ENCODE measurements around the gene ANKRD10.

DNA sequence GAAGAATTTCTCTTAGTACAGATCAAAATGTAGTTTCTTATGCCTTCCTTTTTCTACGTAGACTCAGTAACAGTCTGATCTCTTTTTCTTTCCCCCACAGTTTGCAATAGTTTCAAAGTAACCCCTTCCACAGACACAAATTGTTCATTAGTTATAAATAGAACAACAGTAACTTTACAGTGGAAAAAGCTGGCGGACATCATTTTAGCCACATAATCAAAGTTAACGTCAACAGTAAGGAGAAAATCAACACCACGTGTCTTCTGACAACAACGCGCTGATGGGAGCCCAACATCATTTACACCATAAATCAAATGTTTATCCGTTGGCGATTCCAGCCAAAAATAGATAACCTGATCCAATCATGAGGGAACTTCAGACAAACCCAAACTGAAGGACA is 76.8 kb downstream of the ANKRD10 start:
- no peak for TF ChIP-seq GATA3 (IDR thresholded peaks at IDR 0.05; ENCODE audit: low read depth, low read length)
- no peak for TF ChIP-seq GATA2 (IDR thresholded peaks at IDR 0.05; ENCODE audit: low read depth, low read length)

All from SH-SY5Y (cell line).